Mammary epithelial cell (primary cell): ENCODE measurements around the gene DPYSL3.

Experiments
- CTCF ChIP-seq, 2 donors: IDR thresholded peaks in 1 of 2; conservative IDR thresholded peaks in 1 of 2; 2 replicates each; pipeline ENCODE4 v1.5.1; 2011 to 2012; ENCODE audit warnings: inconsistent platforms in 2 of 2, low read length in 2 of 2, mild to moderate bottlenecking in 2 of 2, control low read depth in 1 of 2, low read depth in 1 of 2; ENCODE audit not compliant: insufficient read depth in 1 of 2; ENCODE audit errors: extremely low read depth in 1 of 2
- EZH2 ChIP-seq: IDR thresholded peaks from 2 replicates; pipeline ENCODE4 v1.6.1; 2012; ENCODE audit warnings: low read length, inconsistent platforms, borderline replicate concordance

GRCh38 chr5:147437161-147437596, 72.7 kb downstream of the DPYSL3 start:
- TF ChIP-seq CTCF (conservative IDR thresholded peaks at IDR 0.05 in 1 of 2, IDR thresholded peaks at IDR 0.05 in 1 of 2; ENCODE audit: extremely low read depth in 1 of 2, insufficient read depth in 1 of 2, low read depth in 1 of 2, low read length in 2 of 2) (no peak), EZH2 (no peak)
